HCT116 (cell line): Measurements from ENCODE around the gene PM20D1.

Source experiments
- EZH2 ChIP-seq: fragments of 200-600 bp; sonication (generic); IDR thresholded peaks from 2 replicates; pipeline ENCODE4 v1.6.1; 2017; ENCODE audit warnings: antibody characterized with exemption, mixed run types
- EZH2phosphoT487 ChIP-seq: fragments of 200-600 bp; IDR thresholded peaks from 2 replicates; pipeline ENCODE4 v1.6.1; 2018; ENCODE audit warnings: antibody characterized with exemption, borderline replicate concordance
- FOSL1 ChIP-seq: IDR thresholded peaks from 2 replicates; pipeline ENCODE4 v1.6.1; 2012; ENCODE audit warnings: low read depth
- POLR2A ChIP-seq: IDR thresholded peaks from 2 replicates; pipeline ENCODE4 v1.7.0; 2011; ENCODE audit warnings: borderline replicate concordance; ENCODE audit not compliant: insufficient read depth, insufficient read length; ENCODE audit errors: extremely low read depth
- POLR2AphosphoS5 ChIP-seq: IDR thresholded peaks from 2 replicates; pipeline ENCODE4 v1.6.1; 2011; ENCODE audit warnings: mild to moderate bottlenecking, low read depth, low read length, moderate library complexity
- YY1 ChIP-seq: IDR thresholded peaks from 2 replicates; pipeline ENCODE4 v1.6.1; 2011; ENCODE audit warnings: low read length, low read depth, moderate library complexity, mild to moderate bottlenecking; ENCODE audit not compliant: insufficient replicate concordance; ENCODE audit errors: extremely low read depth
- TF ChIP-seq, protein P1 (sequence below), 3 experiments: fragments of 200-600 bp in 1 of 3; sonication (generic) in 1 of 3; IDR thresholded peaks in 2 of 3; conservative IDR thresholded peaks in 1 of 3; 2 replicates each; pipeline ENCODE4 v1.5.1; 2012 to 2017; ENCODE audit warnings: low read depth in 2 of 3, low read length in 2 of 3, antibody characterized with exemption in 1 of 3, borderline replicate concordance in 1 of 3, control low read depth in 1 of 3, mild to moderate bottlenecking in 1 of 3, mixed read lengths in 1 of 3, mixed run types in 1 of 3, moderate library complexity in 1 of 3; ENCODE audit not compliant: insufficient read depth in 1 of 3
- TF ChIP-seq, protein P2 (sequence below): IDR thresholded peaks from 2 replicates; pipeline ENCODE4 v1.6.1; 2012
- TF ChIP-seq, protein P3 (sequence below): IDR thresholded peaks from 2 replicates; pipeline ENCODE4 v1.6.1; 2011; ENCODE audit warnings: mild to moderate bottlenecking, low read length, moderate library complexity; ENCODE audit not compliant: insufficient replicate concordance; ENCODE audit errors: extremely low read depth

DNA sequence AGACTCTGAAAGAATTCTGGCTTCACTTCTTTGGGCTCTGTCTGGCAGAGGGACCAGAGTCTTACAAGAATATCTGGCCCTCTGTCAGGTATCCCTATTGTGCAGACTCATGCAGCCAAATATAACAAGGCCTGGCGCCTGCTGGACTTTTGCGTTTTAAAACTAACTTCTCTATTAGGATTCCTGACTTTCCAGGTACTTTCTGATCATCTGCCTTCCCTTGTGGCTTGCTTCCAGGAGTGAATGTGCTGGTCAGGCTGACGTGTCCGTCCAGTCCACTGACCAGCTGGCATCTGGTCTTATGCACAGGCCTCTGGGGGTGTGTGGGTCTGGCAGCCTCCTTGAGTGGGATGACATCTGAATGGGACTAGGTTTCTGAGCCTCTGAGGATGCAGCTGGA lies 66.0 kb downstream of the PM20D1 start:
- TF ChIP-seq, protein P1, sequence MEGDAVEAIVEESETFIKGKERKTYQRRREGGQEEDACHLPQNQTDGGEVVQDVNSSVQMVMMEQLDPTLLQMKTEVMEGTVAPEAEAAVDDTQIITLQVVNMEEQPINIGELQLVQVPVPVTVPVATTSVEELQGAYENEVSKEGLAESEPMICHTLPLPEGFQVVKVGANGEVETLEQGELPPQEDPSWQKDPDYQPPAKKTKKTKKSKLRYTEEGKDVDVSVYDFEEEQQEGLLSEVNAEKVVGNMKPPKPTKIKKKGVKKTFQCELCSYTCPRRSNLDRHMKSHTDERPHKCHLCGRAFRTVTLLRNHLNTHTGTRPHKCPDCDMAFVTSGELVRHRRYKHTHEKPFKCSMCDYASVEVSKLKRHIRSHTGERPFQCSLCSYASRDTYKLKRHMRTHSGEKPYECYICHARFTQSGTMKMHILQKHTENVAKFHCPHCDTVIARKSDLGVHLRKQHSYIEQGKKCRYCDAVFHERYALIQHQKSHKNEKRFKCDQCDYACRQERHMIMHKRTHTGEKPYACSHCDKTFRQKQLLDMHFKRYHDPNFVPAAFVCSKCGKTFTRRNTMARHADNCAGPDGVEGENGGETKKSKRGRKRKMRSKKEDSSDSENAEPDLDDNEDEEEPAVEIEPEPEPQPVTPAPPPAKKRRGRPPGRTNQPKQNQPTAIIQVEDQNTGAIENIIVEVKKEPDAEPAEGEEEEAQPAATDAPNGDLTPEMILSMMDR (IDR thresholded peaks at IDR 0.05 in 2 of 3, conservative IDR thresholded peaks at IDR 0.05 in 1 of 3; ENCODE audit: borderline replicate concordance in 1 of 3, insufficient read depth in 1 of 3, low read depth in 2 of 3, low read length in 2 of 3), result no peak
- TF ChIP-seq POLR2A (no peak), POLR2AphosphoS5 (no peak), YY1 (no peak), FOSL1 (no peak), EZH2 (no peak), EZH2phosphoT487 (no peak)
- TF ChIP-seq, protein P2, sequence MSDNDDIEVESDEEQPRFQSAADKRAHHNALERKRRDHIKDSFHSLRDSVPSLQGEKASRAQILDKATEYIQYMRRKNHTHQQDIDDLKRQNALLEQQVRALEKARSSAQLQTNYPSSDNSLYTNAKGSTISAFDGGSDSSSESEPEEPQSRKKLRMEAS, result no peak
- TF ChIP-seq, protein P3, sequence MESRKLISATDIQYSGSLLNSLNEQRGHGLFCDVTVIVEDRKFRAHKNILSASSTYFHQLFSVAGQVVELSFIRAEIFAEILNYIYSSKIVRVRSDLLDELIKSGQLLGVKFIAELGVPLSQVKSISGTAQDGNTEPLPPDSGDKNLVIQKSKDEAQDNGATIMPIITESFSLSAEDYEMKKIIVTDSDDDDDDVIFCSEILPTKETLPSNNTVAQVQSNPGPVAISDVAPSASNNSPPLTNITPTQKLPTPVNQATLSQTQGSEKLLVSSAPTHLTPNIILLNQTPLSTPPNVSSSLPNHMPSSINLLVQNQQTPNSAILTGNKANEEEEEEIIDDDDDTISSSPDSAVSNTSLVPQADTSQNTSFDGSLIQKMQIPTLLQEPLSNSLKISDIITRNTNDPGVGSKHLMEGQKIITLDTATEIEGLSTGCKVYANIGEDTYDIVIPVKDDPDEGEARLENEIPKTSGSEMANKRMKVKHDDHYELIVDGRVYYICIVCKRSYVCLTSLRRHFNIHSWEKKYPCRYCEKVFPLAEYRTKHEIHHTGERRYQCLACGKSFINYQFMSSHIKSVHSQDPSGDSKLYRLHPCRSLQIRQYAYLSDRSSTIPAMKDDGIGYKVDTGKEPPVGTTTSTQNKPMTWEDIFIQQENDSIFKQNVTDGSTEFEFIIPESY, result no peak
